ENCODE data around the gene RGPD3. TPM values are rescaled to one million over a fixed set of nuclear protein-coding genes. Genes with fewer than 3 reads are reported as not detected.

Gene RGPD3
- total and polyA plus RNA-seq, 2 experiments from 2014 or later = 0.27 TPM; not detected in 1

DNA sequence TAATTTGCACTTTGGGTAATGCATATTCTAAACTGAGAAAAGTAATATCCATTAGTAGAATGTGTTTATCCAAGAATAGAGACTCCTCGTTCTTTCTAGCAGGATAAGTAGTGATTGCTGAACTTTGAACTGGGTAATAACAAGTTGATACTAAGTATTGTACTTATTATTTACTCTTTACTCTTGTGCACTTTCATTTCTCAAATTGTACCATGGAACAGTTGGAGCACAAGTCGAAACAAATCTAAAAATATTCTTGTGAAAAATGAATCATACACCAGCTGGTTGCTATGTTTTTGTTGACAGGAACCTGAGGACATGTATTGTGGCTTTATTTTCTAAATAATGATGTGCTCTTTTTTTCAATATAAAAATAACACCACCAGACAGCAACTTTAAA is 111.9 kb downstream of the RGPD3 start:
- Histone ChIP-seq H3K27ac (no peak overlapping the region), H3K27me3 (no peaks in the 10 kb centered on the region)
- 55% methylated on average over 2 of the region's 2 CpGs for WGBS (ENCODE audit: low lambda C conversion rate, missing lambda C conversion rate)

DNA sequence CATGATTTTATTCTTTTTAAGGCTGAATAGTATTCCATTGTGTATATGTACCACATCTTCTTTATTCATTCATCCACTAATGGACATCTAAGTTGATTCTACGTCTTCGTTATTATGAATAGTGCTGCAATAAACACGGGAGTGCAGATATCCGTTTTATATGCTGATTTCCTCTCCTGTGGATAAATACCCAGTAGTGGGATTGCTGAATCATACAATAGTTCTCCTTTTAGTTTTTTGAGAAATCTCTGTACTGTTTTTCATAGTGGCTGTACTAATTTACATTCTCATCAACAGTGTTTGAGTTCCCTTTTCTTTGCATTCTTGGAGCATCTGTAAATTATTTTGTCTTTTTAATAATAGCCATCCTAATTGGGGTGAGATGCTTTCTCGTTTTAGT is 114.5 kb downstream of the RGPD3 start:
- Histone ChIP-seq H2AFZ (no peak overlapping the region), H3K4me3 (no peak overlapping the region), H3K9me3 (ENCODE audit: low read depth) (no peaks in the 10 kb centered on the region), H4K20me1 (ENCODE audit: insufficient read depth, poor library complexity, severe bottlenecking) (no peaks in the 10 kb centered on the region), H3K9me2 (replicated peaks; ENCODE audit: insufficient read depth) (no peaks in the 10 kb centered on the region), H3K27me3 (no peaks in the 10 kb centered on the region), H3K27ac (no peak overlapping the region), H3K36me3 (replicated peaks; ENCODE audit: insufficient read depth, low read depth) (no peaks in the 10 kb centered on the region), H3K4me1 (ENCODE audit: insufficient read depth) (no peaks in the 10 kb centered on the region), H3K4me2 (no peak overlapping the region), H3K79me2 (no peaks in the 10 kb centered on the region)
- TF ChIP-seq EZH2phosphoT487 (IDR thresholded peaks at IDR 0.05; ENCODE audit: low read depth, severe bottlenecking, unreplicated experiment) (no peak), EZH2 (IDR thresholded peaks at IDR 0.05; ENCODE audit: borderline replicate concordance) (no peak)
- TF ChIP-seq, protein P1, sequence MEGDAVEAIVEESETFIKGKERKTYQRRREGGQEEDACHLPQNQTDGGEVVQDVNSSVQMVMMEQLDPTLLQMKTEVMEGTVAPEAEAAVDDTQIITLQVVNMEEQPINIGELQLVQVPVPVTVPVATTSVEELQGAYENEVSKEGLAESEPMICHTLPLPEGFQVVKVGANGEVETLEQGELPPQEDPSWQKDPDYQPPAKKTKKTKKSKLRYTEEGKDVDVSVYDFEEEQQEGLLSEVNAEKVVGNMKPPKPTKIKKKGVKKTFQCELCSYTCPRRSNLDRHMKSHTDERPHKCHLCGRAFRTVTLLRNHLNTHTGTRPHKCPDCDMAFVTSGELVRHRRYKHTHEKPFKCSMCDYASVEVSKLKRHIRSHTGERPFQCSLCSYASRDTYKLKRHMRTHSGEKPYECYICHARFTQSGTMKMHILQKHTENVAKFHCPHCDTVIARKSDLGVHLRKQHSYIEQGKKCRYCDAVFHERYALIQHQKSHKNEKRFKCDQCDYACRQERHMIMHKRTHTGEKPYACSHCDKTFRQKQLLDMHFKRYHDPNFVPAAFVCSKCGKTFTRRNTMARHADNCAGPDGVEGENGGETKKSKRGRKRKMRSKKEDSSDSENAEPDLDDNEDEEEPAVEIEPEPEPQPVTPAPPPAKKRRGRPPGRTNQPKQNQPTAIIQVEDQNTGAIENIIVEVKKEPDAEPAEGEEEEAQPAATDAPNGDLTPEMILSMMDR (IDR thresholded peaks at IDR 0.05; ENCODE audit: poor library complexity) = no peak
- 96% methylated on average over 5 of the region's 5 CpGs for WGBS (ENCODE audit: low lambda C conversion rate, missing lambda C conversion rate)
- no peak for DNase-seq (ENCODE audit: low spot score)

More for the DNA sequence above, 111.9 kb downstream of the RGPD3 start:
- Histone ChIP-seq H3K4me2 (peak overlapping the region; percentile 30), H4K20me1 (ENCODE audit: insufficient read depth, poor library complexity, severe bottlenecking) (no peaks in the 10 kb centered on the region), H3K36me3 (replicated peaks; ENCODE audit: insufficient read depth, low read depth) (no peaks in the 10 kb centered on the region), H3K9me2 (replicated peaks; ENCODE audit: insufficient read depth) (no peaks in the 10 kb centered on the region), H2AFZ (no peak overlapping the region), H3K4me3 (no peak overlapping the region), H3K9me3 (ENCODE audit: low read depth) (no peaks in the 10 kb centered on the region), H3K4me1 (ENCODE audit: insufficient read depth) (no peaks in the 10 kb centered on the region), H3K79me2 (no peaks in the 10 kb centered on the region)
- DNase-seq (ENCODE audit: low spot score) = no peak
- no peak for TF ChIP-seq EZH2 (IDR thresholded peaks at IDR 0.05; ENCODE audit: borderline replicate concordance)
- TF ChIP-seq EZH2phosphoT487 (IDR thresholded peaks at IDR 0.05; ENCODE audit: low read depth, severe bottlenecking, unreplicated experiment) = no peak
- TF ChIP-seq, protein P1 (IDR thresholded peaks at IDR 0.05; ENCODE audit: poor library complexity) = no peak

DNA sequence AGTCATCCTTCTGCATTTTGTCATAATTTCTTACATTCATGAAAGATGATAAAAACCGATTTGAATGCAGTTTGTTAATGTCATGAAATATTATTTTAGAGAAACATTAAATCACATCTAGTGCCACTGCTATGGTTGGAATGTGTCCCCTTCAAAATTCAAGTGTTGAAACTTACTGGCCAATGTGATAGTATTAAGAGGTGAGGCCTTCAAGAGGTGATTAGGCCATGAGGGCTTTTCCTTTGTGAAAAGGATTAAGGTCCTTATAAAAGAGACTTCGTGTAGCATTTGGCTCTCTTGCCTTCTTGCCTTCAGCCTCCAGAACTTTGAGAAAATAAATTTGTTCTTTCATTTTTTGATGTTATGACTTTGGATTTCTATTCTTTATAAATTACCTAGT is 117.2 kb downstream of the RGPD3 start:
- Histone ChIP-seq H4K20me1 (ENCODE audit: insufficient read depth, poor library complexity, severe bottlenecking) (no peaks in the 10 kb centered on the region), H3K9me2 (replicated peaks; ENCODE audit: insufficient read depth) (no peaks in the 10 kb centered on the region), H3K27ac (no peak overlapping the region), H3K36me3 (replicated peaks; ENCODE audit: insufficient read depth, low read depth) (no peaks in the 10 kb centered on the region), H3K4me3 (no peak overlapping the region), H3K79me2 (no peaks in the 10 kb centered on the region), H3K9me3 (ENCODE audit: low read depth) (no peaks in the 10 kb centered on the region), H3K27me3 (no peaks in the 10 kb centered on the region), H3K4me2 (no peak overlapping the region), H2AFZ (no peak overlapping the region), H3K4me1 (ENCODE audit: insufficient read depth) (no peaks in the 10 kb centered on the region)
- TF ChIP-seq EZH2phosphoT487 (IDR thresholded peaks at IDR 0.05; ENCODE audit: low read depth, severe bottlenecking, unreplicated experiment) (no peak), EZH2 (IDR thresholded peaks at IDR 0.05; ENCODE audit: borderline replicate concordance) (no peak)
- TF ChIP-seq, protein P1 (IDR thresholded peaks at IDR 0.05; ENCODE audit: poor library complexity) = no peak
- WGBS (ENCODE audit: low lambda C conversion rate, missing lambda C conversion rate) = 63% methylated on average over 2 of the region's 2 CpGs
- no peak for DNase-seq (ENCODE audit: low spot score)

DNA sequence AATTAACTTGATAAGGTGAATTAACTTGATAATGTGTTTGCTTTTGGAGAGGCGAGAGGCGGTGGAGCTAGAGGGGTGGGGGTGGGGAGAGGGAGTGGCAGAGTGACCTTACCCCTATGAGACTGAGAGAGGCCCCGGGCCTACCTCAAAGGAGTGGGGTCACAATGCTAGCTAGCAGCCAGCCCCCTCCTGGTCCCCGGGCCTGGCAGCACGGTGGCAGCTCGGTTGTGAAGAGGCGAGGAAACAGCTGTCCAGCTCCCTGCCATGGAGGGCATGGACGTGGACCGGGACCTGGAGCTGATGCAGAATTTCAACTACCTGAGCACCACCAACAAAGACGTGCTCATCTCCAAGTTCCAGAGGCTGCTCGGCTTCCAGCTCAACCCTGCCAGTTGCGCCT is 123.9 kb downstream of the RGPD3 start:
- no peaks in the 10 kb centered on the region for H3K9me2 ChIP-seq (replicated peaks; ENCODE audit: insufficient read depth)
- H3K36me3 ChIP-seq (replicated peaks; ENCODE audit: insufficient read depth, low read depth) = no peaks in the 10 kb centered on the region
- 97% methylated on average over 12 of the region's 12 CpGs for WGBS (ENCODE audit: low lambda C conversion rate, missing lambda C conversion rate)
- H3K79me2 ChIP-seq = no peaks in the 10 kb centered on the region
- no peak overlapping the region for H3K27ac ChIP-seq
- TF ChIP-seq, protein P1 (IDR thresholded peaks at IDR 0.05; ENCODE audit: poor library complexity) = no peak
- TF ChIP-seq EZH2phosphoT487 (IDR thresholded peaks at IDR 0.05; ENCODE audit: low read depth, severe bottlenecking, unreplicated experiment) = no peak
- TF ChIP-seq EZH2 (IDR thresholded peaks at IDR 0.05; ENCODE audit: borderline replicate concordance) = no peak
- no peaks in the 10 kb centered on the region for H4K20me1 ChIP-seq (ENCODE audit: insufficient read depth, poor library complexity, severe bottlenecking)
- H3K4me1 ChIP-seq (ENCODE audit: insufficient read depth) = no peaks in the 10 kb centered on the region
- no peak overlapping the region for H3K4me3 ChIP-seq
- no peak overlapping the region for H2AFZ ChIP-seq
- no peak overlapping the region for H3K4me2 ChIP-seq
- H3K9me3 ChIP-seq (ENCODE audit: low read depth) = no peaks in the 10 kb centered on the region
- DNase-seq (ENCODE audit: low spot score) = no peak
- H3K27me3 ChIP-seq = no peaks in the 10 kb centered on the region
